ENCODE results near the gene FBXW5.

Gene FBXW5

DNA sequence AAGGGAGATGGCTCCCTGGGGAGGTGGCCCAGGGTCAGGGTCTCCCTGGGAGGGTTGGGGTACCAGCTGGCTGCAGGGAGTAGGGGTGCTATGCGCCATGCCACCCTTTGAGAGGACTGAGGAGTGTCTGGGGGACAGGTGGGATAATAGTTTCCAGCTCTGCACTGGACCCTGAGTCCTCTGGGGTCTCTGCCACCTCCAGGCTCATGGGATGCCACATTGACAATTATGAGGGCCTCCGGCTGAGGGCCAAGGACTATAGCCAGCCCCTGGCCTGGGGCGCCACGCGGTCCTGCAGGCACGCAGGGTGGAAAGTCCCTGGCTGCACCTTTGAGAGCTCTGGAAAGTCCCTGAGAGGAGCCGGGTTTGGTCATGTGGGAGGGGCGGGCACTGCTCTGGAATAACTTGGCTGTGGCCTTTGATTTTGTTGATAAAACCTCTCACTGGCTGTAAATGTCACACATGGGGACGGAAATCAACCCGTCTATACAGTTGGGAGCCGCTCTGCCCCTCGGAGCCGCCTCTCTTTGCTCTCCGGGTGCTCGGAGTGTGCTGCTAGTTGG is 42.2 kb downstream of the FBXW5 start:
- DNase-seq = no peak

DNA sequence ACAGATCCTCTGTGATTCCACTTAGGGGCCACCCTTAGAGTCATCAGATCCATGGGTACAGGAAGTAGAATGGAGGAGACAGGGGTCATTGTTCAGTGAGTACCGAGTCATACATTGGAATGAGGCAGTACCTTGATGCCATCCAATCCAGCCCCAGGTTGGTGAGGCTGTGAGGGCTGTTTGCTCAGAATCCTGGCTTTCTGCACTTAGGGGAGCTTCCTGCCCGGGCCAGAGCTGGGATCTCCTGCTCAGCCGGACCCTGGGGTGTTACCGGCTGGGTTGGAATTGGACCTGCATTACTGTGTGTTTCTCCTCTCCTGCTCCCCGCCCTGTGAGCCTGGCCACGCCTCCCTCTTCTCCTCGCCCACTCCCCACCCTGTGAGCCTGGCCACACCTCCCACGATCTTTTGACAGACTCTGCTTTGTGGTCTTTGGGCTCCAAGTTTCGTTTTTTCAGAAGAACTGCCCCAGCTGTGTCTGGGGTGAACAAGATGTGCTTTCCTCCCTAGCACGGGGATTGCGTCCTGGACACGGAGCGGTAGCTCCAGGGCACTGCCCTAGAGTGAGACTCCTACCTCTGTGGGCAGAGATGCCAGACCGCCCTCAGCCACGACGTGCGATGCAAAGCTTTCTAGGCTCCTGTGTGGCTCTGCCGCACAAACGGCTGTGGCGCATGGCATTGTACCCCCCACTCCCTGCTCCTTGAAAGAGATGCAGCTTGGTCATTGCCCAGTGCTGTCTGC is 42.9 kb downstream of the FBXW5 start:
- DNase-seq = no peak

DNA sequence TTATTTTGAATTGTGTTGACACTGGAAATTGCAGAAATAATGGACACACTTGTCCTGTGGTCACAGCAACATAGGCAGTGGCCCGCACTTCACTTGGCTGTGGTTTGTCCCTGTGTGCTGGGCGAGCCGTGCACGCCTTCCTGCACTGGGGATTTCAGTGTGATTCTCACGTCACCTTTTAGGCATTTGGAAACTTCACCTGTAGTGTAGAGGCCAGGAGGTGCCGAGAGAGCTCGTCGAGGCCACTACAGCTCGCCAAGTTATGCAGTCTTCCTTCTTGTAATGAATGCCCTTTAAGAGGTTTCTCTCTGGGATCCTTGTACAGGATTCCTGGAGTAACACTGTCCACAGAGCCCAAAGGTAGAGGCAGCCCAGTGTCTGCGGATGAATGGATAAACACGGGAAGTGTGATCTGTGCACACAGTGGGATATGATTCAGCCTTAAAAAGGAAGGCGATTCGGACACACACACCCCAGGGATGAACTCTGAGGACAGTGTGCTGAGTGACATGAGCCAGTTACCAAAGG is 43.5 kb downstream of the FBXW5 start:
- DNase-seq = no peak

DNA sequence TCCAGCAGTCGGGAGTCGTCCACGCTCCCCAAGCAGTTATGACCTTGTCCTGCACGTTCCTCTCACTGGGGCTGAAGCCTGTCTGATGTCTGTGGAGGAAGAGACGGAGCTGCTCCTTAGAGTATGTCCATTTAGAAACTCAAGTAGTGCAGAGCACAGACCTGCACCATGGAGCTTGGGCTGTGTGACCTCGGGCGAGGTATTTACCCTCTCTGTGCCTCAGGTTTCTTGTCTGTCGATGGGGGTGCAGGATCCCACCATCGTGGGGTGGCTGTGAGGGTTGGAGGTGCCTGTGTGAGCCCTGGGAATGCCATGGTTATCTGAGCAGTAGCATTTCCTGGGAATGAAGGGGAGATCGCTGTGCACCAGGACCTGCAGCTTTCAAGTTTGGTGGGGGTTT is 44.0 kb downstream of the FBXW5 start:
- no peak for DNase-seq

DNA sequence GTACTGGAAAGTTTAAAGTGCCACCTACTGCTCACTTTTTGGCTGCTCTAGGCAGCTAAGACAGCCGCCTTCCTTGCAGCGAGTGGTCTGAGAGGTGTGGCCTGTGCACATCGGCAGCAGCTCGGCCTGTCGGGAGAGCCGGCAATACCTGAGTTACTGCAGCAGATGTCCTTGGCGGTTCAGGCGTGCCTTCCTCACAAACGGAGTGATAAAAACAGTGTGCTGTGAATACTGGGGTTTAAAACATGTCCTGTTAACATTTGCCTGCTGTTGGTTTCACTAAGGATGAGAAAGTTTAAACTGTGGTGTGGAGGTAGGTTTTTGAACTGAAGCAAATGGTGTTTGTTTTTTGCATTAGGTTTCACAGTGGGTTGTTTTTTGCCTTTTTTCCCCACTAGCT is 45.3 kb downstream of the FBXW5 start:
- DNase-seq = no peak

DNA sequence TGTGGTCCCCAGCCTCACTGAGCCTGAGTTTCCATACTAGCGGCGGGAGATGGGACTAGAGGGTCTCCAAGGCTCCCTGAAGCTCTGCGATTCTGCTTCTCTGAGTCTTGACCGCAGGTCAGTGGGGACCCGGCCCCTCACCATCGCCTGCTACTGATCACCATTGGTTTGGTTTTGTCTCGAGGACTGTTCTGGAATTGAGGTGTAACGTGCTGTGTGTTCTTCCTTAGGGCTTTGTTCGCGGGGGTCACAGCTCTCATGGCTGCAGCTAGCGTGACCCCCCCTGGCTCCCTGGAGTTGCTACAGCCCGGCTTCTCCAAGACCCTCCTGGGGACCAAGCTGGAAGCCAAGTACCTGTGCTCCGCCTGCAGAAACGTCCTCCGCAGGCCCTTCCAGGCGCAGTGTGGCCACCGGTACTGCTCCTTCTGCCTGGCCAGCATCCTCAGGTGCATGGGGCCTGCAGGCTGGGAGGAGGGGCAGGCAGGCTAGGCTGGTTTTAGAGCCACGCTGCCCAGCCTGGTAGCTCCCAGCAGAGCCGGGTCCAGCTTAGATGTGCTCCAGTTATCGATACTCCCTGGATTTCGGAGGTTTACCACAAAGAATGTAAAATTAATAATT is 45.9 kb downstream of the FBXW5 start:
- DNase-seq = no peak

DNA sequence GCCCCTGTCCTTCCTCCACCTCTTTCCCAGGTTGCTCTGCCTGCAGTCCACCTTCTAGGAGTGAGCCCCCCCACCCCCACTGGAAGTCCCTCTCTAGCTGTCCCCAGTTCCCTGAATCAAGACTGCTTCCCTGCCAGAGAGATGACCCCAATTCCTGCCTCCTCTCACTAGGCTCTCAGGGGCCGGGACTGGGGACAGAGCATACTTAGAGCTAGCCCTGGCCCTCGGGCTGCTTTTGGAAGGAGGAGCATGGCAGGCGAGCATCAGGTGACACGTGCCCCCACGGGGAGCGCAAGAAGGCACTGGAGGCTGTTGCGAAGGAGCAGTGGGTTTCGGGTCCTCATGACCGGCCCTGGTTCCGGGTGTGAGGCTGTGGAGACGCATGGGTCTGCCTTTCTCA is 48.5 kb downstream of the FBXW5 start:
- DNase-seq = no peak

DNA sequence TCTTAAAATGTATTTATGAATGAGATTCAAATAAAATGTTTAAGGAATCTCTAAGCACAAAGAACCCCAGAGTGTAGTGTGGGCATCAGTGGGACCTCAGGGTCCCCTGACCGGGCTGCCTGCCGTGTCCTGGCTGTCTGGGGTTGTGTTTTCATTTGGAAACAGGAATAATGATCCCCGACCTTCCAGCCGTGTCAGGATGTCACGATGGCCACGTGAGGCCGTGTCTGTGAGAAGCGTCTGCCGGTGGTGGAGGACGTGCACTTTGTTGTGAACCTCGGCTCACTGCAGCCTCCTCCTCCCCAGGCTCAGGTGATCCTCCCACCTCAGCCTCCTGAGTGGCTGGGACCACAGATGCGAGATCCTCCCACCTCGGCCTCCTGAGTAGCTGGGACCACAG is 53.9 kb downstream of the FBXW5 start:
- DNase-seq = no peak

All from NCI-H1930 (cell line).